ENCODE results near the gene ADIPOR2. TPM values are rescaled to one million over a fixed set of nuclear protein-coding genes. Genes with fewer than 3 reads are reported as not detected.

Gene ADIPOR2
- total RNA-seq, 2 experiments from 2014 or later: 24.7 to 51.1 TPM

DNA sequence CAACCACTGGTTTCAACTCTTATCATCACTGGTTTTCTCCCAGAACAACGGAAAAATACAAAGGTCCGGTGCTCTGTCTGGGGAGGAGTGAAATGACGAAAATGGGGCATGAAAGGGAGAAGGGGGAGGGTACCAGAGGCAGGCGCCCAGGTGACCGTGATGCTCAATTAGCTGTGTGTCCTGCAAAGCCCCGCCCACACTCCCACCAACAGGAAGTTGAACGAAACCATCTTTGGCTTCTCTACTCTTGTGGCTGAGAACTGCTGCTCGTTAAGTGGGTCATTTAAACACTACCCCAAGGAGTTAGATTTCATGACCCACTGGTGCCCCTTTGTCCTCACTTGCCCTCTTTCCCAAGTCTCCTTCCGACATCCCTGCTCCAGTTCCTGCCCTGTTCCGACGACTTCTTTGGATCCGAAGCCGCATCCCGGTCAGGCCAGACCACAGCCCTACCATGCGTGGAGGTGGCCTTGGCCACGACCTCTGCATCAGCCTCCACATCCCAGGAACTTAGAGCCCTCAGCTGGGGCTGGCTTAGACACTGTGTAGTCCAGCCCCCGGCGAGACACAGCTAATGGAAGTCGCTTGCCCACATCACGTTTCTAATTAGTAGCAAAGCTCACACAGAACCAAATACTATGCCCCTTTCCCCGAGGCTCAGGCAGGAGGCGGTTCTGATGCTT, 118.1 kb downstream of the ADIPOR2 start:
- intact Hi-C loops (cut with micrococcal nuclease; ENCODE audit: unreplicated experiment): no loop called here
- POLR2A ChIA-PET: no interaction called here
- no peak for DNase-seq (ENCODE audit: low spot score)

GRCh38 chr12:1809591-1810190, 118.8 kb downstream of the ADIPOR2 start:
- H3K4me1 ChIP-seq (ENCODE audit: insufficient read depth, low read length, poor library complexity, severe bottlenecking): peaks cover under 1% of the 10 kb centered on the region
- CTCF ChIA-PET (ENCODE audit: unreplicated experiment): no interaction called here
- no peak overlapping the region for H3K27ac ChIP-seq (ENCODE audit: low read depth, low read length, poor library complexity, severe bottlenecking)
- H3K9me2 ChIP-seq (ENCODE audit: insufficient read depth, low read length): no peaks in the 10 kb centered on the region
- no peaks in the 10 kb centered on the region for H3K36me3 ChIP-seq (ENCODE audit: insufficient read depth, low read length)
- H3K4me2 ChIP-seq (ENCODE audit: low read length): no peak overlapping the region
- TF ChIP-seq, protein P1, sequence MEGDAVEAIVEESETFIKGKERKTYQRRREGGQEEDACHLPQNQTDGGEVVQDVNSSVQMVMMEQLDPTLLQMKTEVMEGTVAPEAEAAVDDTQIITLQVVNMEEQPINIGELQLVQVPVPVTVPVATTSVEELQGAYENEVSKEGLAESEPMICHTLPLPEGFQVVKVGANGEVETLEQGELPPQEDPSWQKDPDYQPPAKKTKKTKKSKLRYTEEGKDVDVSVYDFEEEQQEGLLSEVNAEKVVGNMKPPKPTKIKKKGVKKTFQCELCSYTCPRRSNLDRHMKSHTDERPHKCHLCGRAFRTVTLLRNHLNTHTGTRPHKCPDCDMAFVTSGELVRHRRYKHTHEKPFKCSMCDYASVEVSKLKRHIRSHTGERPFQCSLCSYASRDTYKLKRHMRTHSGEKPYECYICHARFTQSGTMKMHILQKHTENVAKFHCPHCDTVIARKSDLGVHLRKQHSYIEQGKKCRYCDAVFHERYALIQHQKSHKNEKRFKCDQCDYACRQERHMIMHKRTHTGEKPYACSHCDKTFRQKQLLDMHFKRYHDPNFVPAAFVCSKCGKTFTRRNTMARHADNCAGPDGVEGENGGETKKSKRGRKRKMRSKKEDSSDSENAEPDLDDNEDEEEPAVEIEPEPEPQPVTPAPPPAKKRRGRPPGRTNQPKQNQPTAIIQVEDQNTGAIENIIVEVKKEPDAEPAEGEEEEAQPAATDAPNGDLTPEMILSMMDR (conservative IDR thresholded peaks at IDR 0.05; ENCODE audit: low read length): no peak
- no peak for TF ChIP-seq EZH2phosphoT487 (IDR thresholded peaks at IDR 0.05; ENCODE audit: borderline replicate concordance, low read depth, low read length)
- no peaks in the 10 kb centered on the region for H3K9me3 ChIP-seq (ENCODE audit: low read length)
- DNase-seq (ENCODE audit: low spot score): no peak
- POLR2A ChIA-PET: no interaction called here
- H4K20me1 ChIP-seq (ENCODE audit: insufficient read depth, low read length): no peaks in the 10 kb centered on the region
- intact Hi-C loops (cut with micrococcal nuclease; ENCODE audit: unreplicated experiment): no loop called here
- H3K79me2 ChIP-seq (ENCODE audit: insufficient read depth, low read depth, low read length): no peaks in the 10 kb centered on the region
- BruUV-seq (replicated peaks): no TSS peak
- H2AFZ ChIP-seq (ENCODE audit: low read length): no peak overlapping the region
- no peak overlapping the region for H3K4me3 ChIP-seq (ENCODE audit: low read depth, low read length, poor library complexity, severe bottlenecking)

More for the DNA sequence above, 118.1 kb downstream of the ADIPOR2 start:
- Histone ChIP-seq H3K27ac (ENCODE audit: low read depth, low read length, poor library complexity, severe bottlenecking) (no peak overlapping the region), H3K9me3 (ENCODE audit: low read length) (no peaks in the 10 kb centered on the region), H3K4me2 (ENCODE audit: low read length) (no peak overlapping the region), H3K9me2 (ENCODE audit: insufficient read depth, low read length) (no peaks in the 10 kb centered on the region), H3K4me3 (ENCODE audit: low read depth, low read length, poor library complexity, severe bottlenecking) (no peak overlapping the region), H3K36me3 (ENCODE audit: insufficient read depth, low read length) (no peaks in the 10 kb centered on the region), H3K79me2 (ENCODE audit: insufficient read depth, low read depth, low read length) (no peaks in the 10 kb centered on the region), H3K4me1 (ENCODE audit: insufficient read depth, low read length, poor library complexity, severe bottlenecking) (peaks cover 3% of the 10 kb centered on the region), H2AFZ (ENCODE audit: low read length) (0 out of 2 replicates have a peak overlapping the region, but pooled peaks have one; percentile 17), H4K20me1 (ENCODE audit: insufficient read depth, low read length) (no peaks in the 10 kb centered on the region)
- TF ChIP-seq, protein P1 (conservative IDR thresholded peaks at IDR 0.05; ENCODE audit: low read length): no peak
- no peak for TF ChIP-seq EZH2phosphoT487 (IDR thresholded peaks at IDR 0.05; ENCODE audit: borderline replicate concordance, low read depth, low read length)
- CTCF ChIA-PET (ENCODE audit: unreplicated experiment): no interaction called here
- BruUV-seq (replicated peaks): no TSS peak
